NCI-H146 treated with DMSO at 0.1 percent for 48 hours (cell line): Measurements from ENCODE around the gene METTL2B.
"Not testable (repeated sequence)": the region's sequence is repeated elsewhere in the genome, so short reads cannot be mapped to it uniquely, and the experiment has no call there.

Source experiments
- DNase-seq: peaks from one replicate; lab custom pipeline; 2025; ENCODE audit not compliant: unreplicated experiment; lab: John Stamatoyannopoulos, UW

The METTL2B gene

GRCh38 chr7:128454808-128455542 lies 21.6 kb upstream of the METTL2B start:
- no peak for DNase-seq

DNA sequence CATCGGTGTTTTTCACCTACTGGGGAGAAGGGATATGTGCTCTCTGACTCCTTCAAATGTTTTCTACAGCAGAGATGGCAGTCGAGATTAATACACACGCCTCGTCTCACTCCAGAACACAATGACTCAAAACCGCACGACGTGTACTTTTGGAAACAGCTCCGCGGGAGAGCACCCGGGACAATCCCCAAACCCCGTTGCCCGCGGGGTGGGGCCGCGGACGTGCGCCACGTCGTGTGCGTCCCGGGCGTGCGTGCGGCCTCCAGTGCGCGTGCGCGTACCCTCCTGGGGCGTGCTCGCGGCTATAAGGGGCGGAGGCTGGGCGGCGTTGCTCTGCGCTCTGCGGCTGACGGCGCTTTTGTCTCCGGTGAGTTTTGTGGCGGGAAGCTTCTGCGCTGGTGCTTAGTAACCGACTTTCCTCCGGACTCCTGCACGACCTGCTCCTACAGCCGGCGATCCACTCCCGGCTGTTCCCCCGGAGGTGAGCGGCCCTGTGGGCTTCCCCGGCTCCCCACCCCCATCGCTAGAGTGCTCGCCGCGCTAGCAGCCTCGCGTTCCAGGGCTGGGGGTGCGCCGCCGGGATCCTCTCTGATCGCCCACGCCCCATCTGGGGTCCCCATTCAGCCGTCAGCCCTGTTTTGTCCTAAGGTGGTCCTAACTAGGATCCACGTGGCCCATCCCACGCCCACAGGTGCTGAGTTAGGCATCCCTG lies 20.8 kb upstream of the METTL2B start, which contains the start of gene HILPDA:
HILPDA (plus strand) TSS at position 336 of the 712 bp plus-strand sequence. CDS start 1,391 bp downstream, outside the sequence.
- DNase-seq, result peak; percentile 84

GRCh38 chr7:128456255-128456725 lies 20.3 kb upstream of the METTL2B start:
- DNase-seq, result no peak

DNA sequence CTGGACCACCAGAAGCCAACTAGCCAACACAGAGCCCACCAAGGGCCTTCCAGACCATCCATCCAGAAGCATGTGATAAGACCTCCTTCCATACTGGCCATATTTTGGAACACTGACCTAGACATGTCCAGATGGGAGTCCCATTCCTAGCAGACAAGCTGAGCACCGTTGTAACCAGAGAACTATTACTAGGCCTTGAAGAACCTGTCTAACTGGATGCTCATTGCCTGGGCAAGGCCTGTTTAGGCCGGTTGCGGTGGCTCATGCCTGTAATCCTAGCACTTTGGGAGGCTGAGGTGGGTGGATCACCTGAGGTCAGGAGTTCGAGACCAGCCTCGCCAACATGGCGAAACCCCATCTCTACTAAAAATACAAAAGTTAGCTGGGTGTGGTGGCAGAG lies 19.2 kb upstream of the METTL2B start:
- not testable (repeated sequence) for DNase-seq

- no peak for DNase-seq
These were observed 17.6 kb upstream of the METTL2B start for GRCh38 chr7:128458956-128459355.

- peak; percentile 41 for DNase-seq
These were observed 17.1 kb upstream of the METTL2B start for GRCh38 chr7:128459394-128459878.

DNA sequence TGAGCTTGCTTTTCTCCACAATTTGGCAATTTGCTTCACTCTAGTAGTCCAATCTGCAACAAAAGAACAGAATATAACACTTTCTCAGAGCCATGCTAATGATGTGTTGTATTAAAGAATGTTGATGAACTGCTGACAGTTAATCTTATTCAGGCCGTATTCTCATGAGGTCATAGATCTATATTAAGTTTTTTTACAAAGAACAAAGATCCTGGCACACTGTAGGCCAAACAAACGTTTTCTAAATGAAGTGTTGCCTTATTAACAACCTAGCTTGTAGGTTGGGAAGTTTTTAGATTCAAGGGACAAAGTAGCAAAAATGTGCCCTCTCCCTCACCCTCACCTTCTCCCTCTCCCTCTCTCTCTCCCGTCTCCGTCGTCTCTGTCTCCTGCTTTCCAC lies 14.1 kb upstream of the METTL2B start:
- no peak for DNase-seq

DNA sequence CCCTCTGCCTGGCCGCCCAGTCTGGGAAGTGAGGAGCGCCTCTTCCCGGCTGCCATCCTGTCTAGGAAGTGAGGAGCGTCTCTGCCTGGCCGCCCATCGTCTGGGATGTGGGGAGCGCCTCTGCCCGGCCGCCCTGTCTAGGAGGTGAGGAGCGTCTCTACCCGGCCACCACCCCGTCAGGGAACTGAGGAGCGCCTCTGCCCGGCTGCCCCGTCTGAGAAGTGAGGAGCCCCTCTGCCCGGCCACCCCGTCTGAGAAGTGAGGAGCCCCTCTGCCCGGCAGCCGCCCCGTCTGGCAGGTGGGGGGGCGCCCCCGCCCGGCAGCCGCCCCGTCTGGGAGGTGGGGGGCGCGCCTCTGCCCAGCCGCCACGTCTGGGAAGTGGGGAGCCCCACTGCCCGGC lies 13.2 kb upstream of the METTL2B start:
- DNase-seq, result not testable (repeated sequence)

- DNase-seq, result not testable (repeated sequence)
These were observed 12.6 kb upstream of the METTL2B start for GRCh38 chr7:128463933-128464332.

- not testable (repeated sequence) for DNase-seq
These were observed 9.7 kb upstream of the METTL2B start for GRCh38 chr7:128466871-128467270.

DNA sequence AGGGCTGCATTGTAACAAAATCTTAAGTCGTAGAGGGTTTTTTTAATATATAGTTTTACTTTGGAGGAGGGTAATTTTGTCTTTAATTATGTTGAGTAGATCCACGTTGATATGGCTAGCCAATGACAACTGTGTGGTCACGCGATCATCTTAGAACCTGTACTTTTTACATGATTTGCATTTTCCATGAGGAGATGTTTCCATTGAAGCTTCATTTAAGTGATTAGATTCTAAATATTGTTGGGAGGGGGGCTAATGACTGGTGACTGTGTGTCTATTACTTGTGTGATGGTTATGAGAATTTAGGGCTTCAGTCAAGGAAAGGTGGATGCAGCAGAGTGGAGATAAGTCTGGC lies 765 bp downstream of the METTL2B start:
- DNase-seq, result not testable (repeated sequence)

DNA sequence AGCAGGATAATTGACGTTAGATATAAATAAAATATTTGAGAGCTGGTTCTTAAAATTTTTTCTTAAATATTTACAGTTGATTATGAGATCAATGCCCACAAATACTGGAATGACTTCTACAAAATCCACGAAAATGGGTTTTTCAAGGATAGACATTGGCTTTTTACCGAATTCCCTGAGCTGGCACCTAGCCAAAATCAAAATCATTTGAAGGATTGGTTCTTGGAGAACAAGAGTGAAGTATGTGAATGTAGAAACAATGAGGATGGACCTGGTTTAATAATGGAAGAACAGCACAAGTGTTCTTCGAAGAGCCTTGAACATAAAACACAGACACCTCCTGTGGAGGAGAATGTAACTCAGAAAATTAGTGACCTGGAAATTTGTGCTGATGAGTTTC lies 2.5 kb downstream of the METTL2B start:
- DNase-seq, result not testable (repeated sequence)

GRCh38 chr7:128488134-128488533 lies 11.6 kb downstream of the METTL2B start:
- not testable (repeated sequence) for DNase-seq

DNA sequence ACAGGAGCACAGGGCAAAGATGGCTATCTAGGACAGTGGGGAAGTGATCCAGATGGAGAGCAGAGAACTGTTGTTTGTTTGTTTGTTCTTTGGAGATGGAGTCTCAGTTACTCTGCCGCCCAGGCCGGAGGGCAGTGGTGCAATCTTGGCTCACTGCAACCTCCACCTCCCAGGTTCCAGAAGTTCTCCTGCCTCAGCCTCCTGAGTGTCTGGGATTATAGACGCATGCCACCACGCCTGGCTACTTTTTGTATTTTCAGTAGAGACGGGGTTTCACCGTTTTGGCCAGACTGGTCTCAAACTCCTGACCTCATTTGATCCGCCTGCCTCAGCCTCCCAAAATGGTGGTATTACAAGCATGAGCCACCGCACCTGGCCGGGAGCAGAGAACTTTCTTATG lies 20.9 kb downstream of the METTL2B start:
- DNase-seq, result no peak

- DNase-seq, result not testable (repeated sequence)
These were observed 28.9 kb downstream of the METTL2B start for GRCh38 chr7:128505416-128505815.

GRCh38 chr7:128506819-128507218 lies 30.3 kb downstream of the METTL2B start:
- DNase-seq, result not testable (repeated sequence)

DNA sequence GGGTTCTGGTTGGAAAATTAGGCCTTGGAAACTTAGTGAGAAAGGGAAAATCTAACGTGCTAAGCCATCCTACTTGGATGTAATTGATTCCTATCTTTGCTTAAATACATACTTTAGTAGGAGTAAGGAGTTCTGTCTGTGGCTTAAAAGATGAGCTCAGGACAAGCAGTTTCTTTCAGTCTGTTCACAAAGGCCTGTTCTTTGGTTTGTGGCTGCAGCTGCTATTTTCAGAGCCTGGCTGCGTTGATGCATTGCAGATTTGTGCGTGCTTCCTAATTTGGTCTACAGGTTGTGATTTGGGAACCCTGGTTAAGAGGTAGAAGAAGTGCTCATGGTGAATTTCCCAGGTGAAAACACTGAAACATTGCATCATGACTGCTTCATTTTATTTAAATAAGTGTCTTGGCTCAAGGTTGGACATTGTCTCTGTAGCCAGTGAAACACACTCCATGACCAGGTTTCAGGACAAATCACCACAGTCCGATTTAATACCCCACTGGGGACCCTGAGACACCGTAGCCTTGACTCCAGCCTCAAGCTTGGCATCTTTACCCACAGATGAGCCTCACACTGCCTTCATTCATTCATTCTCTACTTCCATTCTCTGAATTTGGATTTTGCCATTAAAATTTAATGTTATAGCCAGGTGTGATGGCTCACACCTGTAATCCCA lies 30.9 kb downstream of the METTL2B start:
- not testable (repeated sequence) for DNase-seq

DNA sequence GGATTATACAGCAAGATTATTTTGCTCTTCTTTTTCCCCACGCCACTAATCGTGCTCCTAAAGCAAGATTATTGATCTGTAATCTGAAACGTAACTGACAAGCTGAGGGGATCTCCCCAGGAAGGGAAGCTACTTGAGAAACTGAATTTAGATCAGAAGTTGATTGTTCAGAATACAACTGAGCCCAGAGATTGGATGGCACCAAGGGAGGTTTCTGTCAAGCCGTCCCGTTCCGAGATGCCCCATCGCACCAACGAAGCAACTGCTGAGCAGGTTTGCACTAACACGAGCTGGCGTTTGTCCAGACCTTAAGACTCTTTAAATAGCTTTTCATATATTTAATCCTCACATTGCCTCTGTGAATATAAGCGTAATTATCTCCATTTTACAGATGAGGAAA lies 35.1 kb downstream of the METTL2B start:
- DNase-seq, result not testable (repeated sequence)

GRCh38 chr7:128515232-128515631 lies 38.7 kb downstream of the METTL2B start:
- not testable (repeated sequence) for DNase-seq

GRCh38 chr7:128517023-128517422 lies 40.5 kb downstream of the METTL2B start:
- DNase-seq, result not testable (repeated sequence)

GRCh38 chr7:128523226-128523931 lies 46.8 kb downstream of the METTL2B start:
- DNase-seq, result not testable (repeated sequence)
